IPS DF 4.7 (cell line): ENCODE data around the gene PFKL.
"Not testable (repeated sequence)": the region's sequence is repeated elsewhere in the genome, so short reads cannot be mapped to it uniquely, and the experiment has no call there.

ENCODE experiments used
- DNase-seq: peaks from one replicate; pipeline ENCODE4 v3.0.0-alpha.2; 2013; ENCODE audit warnings: low spot score; ENCODE audit errors: extremely low read depth

PFKL gene

DNA sequence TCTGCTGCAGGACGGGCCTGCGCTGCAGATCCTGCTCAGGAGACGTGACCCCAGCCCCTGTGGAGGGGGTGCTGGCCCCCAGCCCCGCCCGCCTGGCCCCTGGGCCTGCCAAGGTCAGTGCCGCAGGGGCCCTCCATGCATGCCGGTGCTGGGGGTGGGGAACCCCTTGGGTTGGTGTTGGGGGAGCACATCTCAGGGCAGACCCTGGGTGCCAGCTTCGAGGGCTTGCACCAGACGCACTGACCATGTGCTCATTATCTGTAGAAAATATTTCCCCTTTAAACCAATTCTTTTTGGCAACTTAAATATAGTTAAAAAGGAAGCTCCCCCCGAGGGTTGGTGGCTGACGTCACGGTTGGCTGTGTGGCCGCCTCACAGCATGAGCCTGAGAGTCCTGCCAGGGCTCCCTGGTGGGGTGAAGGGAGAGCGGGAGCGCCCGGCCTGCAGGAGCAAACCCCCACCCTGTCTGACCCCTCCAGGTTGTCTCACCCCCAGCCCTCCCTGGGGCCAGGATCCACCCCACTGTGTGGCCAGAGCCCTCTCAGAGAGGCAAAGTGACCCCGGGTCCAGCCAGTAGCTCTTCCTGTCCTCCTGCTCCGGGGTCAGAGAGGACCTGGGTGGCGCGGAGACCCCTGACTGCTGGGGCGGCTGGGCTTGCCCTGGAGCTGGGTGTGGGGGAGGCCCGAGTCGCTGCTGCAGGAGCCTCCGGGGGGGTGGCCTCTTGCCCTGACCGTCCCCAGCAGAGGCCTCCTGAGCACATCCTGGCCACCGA is 5.3 kb upstream of the PFKL start:
- no peak for DNase-seq

DNA sequence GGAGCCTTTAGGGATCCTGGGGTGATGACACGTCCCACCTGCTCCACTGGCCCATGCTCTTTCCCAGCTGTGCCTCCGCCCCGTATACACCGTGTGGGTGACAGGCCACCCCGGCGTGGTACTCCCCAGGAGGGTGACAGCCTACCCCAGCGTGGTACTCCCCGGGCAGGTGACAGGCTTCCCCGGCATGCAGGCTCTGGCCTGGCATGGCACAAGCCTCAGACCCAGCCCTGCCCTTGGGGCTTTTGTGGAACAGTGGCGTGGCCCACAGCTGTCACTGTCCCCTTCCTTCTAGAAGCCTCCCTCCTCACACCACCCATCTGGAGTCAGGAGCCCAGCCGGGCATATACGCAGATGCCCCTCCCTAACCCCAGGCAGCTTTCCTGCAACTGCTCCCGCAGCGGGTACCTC is 4.7 kb upstream of the PFKL start:
- DNase-seq, result no peak

DNA sequence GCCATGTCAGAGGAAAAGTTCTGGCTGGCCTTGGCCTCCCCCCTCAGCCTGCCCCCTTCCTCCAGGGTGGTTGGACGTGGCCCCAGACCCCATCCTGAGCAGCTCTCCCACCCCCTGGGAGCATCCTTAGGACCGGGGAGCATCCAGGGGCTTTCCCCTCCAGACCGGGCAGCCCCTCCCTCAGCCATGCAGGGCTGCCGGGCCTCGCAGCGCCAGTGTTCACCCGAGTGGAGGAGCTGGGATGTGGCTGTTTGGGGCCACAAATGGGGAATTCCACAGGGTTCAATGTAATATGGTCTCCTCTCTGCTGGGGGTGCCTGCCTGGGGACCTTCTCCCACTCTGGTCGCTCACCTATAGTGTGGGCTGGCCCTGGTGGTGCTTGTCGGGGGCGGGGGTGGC is 4.2 kb upstream of the PFKL start:
- DNase-seq, result no peak

DNA sequence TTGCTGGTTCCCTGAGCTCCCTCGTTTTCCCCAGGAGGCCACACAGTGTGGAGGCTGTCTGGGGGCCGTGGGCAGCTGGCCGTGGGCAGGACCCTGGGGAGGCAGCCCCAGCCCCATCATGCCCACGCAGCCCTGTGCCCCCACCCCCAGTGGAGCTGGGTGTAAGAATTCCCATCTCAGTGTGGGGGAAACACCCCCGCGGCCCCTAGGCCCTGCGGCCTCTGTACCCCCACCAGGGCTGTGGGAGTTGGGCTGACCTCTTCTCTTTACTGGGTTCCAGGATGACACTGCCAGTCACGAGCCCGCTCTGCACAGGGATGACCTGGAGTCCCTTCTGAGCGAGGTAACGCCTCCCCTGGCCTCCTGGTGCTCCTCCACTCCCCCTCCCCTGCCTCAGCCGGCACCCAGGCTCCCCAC is 3.7 kb upstream of the PFKL start:
- no peak for DNase-seq

DNA sequence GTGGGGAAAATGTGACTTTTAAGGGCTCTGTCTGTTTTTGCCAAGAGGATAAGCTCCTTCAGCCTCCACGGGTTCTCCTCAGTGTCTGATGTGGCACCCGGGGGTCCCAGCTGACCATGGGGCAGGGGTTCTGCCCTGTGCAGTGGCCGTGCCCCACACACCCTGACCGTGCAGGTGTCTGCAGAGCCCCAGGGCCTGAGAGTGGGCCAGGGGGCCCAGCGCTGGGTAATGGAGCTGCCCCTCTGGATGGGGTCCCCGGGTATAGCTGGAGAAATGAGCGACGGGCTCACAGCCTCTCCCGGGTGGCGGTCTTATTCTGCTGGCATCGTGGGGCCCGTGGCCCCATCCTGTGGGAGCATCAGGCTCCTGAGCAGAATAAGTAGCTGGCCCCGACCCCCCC is 2.9 kb upstream of the PFKL start:
- DNase-seq, result no peak

DNA sequence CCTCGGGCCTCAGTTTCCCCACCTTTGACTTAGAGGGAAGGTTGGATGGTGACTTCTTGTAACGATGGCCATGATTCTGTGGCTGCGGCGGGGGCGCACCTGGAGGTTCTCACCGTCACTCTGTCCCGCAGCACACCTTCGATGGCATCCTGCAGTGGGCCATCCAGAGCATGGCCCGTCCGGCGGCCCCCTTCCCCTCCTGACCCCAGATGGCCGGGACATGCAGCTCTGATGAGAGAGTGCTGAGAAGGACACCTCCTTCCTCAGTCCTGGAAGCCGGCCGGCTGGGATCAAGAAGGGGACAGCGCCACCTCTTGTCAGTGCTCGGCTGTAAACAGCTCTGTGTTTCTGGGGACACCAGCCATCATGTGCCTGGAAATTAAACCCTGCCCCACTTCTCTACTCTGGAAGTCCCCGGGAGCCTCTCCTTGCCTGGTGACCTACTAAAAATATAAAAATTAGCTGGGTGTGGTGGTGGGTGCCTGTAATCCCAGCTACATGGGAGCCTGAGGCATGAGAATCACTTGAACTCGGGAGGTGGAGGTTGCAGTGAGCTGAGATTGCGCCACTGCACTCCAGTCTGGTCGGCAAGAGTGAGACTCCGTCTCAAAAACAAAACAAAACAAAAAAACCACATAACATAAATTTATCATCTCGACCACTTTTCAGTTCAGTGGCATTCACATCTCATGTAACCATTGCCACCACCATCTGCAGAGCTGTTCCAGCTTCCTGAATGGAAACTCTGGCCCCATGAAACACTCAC is 2.1 kb upstream of the PFKL start:
- DNase-seq, result no peak

DNA sequence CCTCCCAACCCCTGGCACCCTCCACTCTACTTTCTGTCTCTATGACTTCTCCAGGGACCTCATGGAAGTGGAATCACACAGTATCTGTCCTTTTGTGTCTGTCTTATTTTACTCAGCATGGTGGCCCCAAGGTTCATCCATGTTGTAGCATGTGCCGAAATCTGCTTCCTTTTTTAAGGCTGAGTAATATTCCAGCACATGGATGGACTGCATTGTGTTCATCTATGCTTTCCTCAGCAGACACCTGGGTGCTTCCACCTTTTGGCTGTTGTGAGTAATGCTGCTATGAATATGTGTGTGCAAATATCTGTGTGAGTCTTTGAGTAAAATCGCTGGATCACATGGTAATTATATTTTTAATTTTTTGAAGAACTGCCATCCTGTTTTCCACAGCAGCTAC is 1.6 kb upstream of the PFKL start:
- DNase-seq, result no peak

DNA sequence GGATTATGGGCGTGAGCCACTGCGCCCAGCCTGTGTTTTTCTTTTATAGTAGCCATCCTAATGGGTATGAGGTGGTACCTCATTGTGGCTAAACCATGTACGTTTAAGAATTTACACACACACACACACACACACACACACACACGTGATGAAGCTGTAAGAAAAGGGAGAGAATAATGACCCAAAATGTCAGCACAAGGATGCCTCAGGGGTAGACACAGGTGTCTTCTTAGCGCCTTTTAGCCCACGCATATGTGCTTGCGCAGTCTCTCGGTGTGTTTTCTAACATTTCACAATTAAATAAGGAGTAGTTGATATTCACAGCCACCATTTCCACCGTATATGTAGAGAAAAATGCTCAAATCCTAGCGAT is 782 bp upstream of the PFKL start:
- DNase-seq, result no peak

DNA sequence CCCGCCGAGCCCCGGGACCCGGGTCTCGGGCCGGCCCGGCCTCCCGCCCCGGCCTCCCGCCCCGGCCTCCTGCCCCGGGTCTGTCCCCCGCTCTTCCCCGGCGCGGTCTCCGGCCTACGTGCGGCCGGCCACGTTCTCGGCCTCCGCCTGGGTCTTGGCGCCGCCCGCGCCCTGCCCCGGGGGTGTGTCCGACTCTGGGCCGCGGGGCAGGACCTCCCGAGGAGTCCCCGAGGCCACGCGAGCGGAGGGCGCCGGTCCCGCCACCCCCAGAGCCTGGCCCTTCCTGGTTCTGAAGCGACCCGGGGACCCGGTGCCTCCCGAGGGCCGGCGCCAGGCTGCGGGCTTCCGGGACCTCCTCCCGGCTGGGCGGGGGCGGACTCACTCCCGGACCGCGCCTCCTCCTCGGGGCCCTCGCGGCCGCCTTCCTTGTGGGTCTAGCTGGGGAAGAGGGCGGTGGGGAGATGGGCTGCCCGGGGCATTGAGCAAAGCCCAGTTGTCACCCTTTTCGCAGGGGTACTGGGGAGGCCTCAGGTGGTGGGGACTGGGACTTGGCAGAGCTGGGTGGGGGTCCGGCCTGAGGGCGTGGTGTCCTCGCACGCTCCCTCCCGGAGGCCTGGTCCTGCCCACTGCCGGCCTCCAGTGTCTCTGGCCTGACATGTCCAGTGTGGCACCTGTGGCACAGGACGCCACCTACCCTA is 558 bp downstream of the PFKL start:
- DNase-seq, result no peak

DNA sequence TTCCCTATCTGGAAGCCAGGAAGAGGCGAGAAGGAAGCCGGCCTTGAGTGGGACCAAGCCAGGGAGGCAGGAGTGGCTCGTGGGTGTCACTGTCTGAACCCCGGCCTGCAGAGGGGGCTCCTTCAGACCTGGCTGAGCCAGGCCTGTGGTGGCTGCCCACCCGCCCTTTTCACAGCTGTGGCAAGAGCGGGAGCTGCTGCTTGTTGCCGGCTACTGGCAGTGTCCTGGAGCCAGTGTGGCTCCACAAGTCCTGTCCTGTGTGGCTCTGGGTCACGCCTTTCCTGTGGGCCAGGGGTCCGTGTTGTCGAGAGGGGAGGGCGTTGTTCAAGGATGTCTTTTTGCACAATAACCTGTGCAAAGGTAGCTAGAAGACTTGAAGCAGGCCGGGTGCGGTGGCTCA is 1.3 kb downstream of the PFKL start:
- DNase-seq, result no peak

- no peak for DNase-seq
Measured at GRCh38 chr21:44301961-44302406, 2.1 kb downstream of the PFKL start.

- not testable (repeated sequence) for DNase-seq
Measured at GRCh38 chr21:44302573-44303401, 2.9 kb downstream of the PFKL start.

DNA sequence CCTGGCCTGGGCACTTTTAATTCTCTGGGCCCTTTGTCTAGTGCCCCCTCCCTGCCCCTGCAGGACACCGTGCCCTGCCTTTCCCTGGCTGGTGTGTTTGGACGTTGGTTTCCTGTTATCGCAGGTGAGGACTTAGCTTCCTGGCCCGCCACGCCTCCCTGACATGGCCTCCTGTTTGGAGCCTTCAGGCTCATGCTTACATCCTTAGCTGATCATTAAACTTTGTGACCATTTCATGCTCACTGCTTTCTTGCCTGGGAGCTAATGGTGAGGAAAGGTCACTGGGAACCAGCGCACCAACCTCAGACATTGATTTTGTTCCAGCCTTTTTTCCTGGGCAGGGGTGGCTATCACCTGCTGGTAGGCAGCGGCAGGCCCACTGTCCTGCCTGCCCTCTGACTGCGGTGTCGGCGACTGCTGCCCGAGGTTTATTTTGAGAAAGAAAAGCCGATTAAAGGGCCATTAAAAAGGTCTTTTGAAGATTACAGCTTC is 3.7 kb downstream of the PFKL start:
- DNase-seq, result no peak

DNA sequence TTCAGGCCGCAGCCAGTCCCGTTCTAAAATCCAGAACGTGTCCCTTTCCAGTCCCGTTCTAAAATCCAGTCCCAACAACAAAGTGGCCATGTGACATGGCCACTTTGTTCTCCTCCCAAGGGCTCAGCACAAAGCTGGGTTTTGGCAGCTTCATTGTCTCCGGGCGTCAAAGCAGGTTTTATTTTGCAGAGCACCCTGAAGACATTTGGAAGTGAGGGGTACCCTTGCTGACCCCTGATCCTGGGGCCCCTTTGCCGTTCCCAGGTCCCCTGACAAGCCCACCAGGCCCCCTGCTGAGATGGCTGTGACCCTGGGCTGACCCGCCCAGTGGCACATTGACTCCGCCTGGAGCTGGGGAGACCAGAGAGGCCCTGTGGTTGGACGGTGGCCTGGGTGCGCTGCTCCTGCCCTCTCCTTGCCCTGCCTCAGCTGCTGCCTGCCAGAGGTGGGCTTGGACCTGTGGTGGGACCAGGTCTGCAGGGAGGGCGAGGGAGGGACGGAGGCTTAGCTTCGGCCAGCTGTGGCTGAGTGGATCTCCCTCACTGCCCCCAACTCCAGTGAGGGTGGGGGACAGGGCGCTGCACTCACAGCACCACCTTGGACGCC is 4.3 kb downstream of the PFKL start:
- no peak for DNase-seq

DNA sequence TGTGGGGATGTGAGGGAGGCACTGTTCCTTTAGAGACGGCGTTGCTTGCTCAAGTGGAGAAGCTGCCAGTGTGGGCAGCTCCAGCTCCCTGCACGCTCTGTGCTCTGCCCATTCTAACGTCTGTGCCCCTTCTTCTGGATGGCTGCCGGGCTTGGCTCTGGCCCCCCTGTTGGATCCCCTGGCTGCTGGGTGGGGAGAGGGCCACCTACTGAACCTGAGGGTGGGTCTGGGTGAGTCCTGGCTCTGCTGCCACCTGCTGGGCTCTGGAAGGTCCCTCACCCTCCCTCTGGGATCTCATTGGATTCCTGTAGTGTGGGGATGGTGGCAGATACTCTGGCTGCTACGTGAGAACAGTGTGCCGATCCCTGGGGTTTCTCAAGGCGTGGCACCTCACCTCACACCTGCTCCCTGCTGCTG is 5.0 kb downstream of the PFKL start:
- DNase-seq, result no peak

DNA sequence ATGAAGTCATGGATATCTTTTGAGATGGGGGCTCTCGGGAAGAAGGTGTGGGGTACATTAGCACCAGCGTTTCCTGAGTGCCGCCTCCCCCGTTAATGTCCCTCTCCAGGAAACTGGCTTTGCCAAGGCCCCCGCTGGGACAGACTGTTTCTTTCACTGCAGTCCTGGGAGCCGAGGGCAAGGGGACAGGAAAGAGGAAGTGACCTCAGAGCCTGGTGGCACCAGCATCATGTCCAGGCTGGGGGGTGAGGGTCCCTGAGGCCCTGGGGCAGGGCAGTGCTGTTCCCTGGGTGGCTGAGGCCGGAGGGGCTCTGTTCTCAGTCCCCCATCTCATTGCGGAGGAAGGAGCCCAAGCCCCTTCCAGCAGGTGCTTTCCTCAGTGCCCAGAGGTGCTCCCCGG is 5.8 kb downstream of the PFKL start:
- no peak for DNase-seq

GRCh38 chr21:44306936-44307704 is 7.3 kb downstream of the PFKL start:
- DNase-seq, result no peak

- DNase-seq, result no peak
Measured at GRCh38 chr21:44310628-44311507, 11.0 kb downstream of the PFKL start.

GRCh38 chr21:44312089-44312488 is 12.2 kb downstream of the PFKL start:
- no peak for DNase-seq
